ENCODE results near the gene CYTH2. TPM values are rescaled to one million over a fixed set of nuclear protein-coding genes. Genes with fewer than 3 reads are reported as not detected.

CYTH2 gene
- total and polyA plus RNA-seq, 2 of the 8 experiments (the other 6 are each of a cell fraction or from before 2014, with no cell fraction given): 43.7 to 71.4 TPM

DNA sequence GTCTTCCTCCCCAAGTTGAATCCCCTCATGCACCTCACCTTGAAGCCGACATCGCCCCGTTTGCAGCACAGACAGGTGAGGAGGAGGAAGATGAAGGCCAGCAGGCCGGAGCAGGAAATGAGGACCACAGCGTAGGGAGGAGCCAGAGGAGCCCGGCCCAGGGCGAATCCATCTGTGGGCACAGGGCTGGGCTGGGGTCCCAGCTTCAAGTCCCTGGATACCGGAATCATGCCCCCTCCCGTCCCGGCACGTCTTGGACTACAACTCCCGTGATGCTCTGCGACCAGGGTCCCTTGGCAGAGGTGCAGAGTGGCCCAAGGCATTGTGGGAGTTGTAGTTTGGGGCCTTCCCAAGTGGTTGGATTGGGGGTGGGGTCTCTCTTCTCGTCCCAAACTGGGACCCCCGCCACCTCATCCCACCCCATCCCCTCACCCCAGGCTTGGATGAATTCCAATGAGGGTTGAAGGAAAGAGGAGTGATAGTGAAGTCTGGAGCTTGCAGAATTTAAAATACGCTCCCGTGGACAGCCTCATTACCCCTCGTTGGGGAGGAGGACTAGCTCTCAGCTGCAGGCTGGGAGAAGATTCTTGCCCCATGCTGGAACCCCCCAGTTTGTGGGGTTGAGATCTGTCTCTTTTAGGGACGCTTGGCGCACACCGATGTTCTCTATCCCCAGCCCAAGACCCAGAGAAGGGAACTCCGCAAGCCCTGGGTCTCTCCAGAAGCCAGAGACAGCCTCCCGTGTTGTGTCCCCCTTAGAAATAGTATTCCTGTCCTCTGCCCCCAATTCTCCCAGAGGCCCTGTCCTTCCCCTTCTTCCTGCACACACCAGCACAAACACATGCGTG, 41.5 kb downstream of the CYTH2 start (continued):
- TF ChIP-seq, protein P1, sequence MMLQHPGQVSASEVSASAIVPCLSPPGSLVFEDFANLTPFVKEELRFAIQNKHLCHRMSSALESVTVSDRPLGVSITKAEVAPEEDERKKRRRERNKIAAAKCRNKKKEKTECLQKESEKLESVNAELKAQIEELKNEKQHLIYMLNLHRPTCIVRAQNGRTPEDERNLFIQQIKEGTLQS (IDR thresholded peaks at IDR 0.05; ENCODE audit: insufficient read depth, low read depth, low read length): peak; percentile 43; the same call in 1 of the 2 replicates
- TF ChIP-seq HDAC6 (IDR thresholded peaks at IDR 0.05; ENCODE audit: low read depth, low read length) (no peak), NANOG (IDR thresholded peaks at IDR 0.05; ENCODE audit: insufficient read depth, low read depth, low read length, poor library complexity, severe bottlenecking) (no peak), RFX5 (IDR thresholded peaks at IDR 0.05; ENCODE audit: borderline replicate concordance, low read depth, low read length) (no peak), PHF8 (conservative IDR thresholded peaks at IDR 0.05; ENCODE audit: low read depth, low read length) (no peak), CBX8 (IDR thresholded peaks at IDR 0.05; ENCODE audit: borderline replicate concordance, low read depth, low read length) (no peak), RAD21 (IDR thresholded peaks at IDR 0.05 in 1 of 2, conservative IDR thresholded peaks at IDR 0.05 in 1 of 2; ENCODE audit: low read depth in 2 of 2, low read length in 2 of 2) (no peak), GTF2F1 (IDR thresholded peaks at IDR 0.05; ENCODE audit: borderline replicate concordance, low read depth, low read length) (no peak), RNF2 (IDR thresholded peaks at IDR 0.05; ENCODE audit: borderline replicate concordance, low read depth, low read length, missing control alignments, poor library complexity, severe bottlenecking) (no peak)
